ENCODE measurements around the gene ARL6IP6. TPM values are rescaled to one million over a fixed set of nuclear protein-coding genes. Genes with fewer than 3 reads are reported as not detected.

ARL6IP6 gene
- polyA plus RNA-seq, 1 of the 3 experiments (the other 2 are of a cell fraction): 25.8 TPM

- Histone ChIP-seq H2AFZ (ENCODE audit: low read depth) (no peak overlapping the region), H3K4me2 (peak overlapping the region; percentile 88), H3F3A (replicated peaks; ENCODE audit: insufficient read depth) (peaks cover 10% of the 10 kb centered on the region), H3K4me1 (ENCODE audit: control insufficient read depth in 1 of 2, insufficient read depth in 2 of 2, low read depth in 1 of 2, low read length in 1 of 2) (peaks cover 8 to 11% of the 10 kb centered on the region in 2 experiments; a peak in 3 of 4 replicates), H3K9me3 (no peaks in the 10 kb centered on the region), H3K27me3 (ENCODE audit: insufficient read depth) (no peaks in the 10 kb centered on the region), H3K9ac (peak overlapping the region; percentile 96; the same call in 1 of the 2 replicates), H3K36me3 (replicated peaks in 1 of 2; ENCODE audit: control insufficient read depth in 1 of 2, insufficient read depth in 2 of 2, low read length in 1 of 2) (peaks cover 43% of the 10 kb centered on the region in 2 experiments), H3K9me2 (no peaks in the 10 kb centered on the region), H4K20me1 (ENCODE audit: insufficient read depth) (peaks cover 42% of the 10 kb centered on the region), H3K27ac (ENCODE audit: low read depth in 2 of 2, low read length in 1 of 2) (peak overlapping the region in 1 of 2 experiments; percentile 95; a peak in 1 of 4 replicates), H3K79me2 (ENCODE audit: insufficient read depth) (peaks cover 87% of the 10 kb centered on the region), H3K4me3 (ENCODE audit: low read depth in 2 of 2, low read length in 1 of 2) (peak overlapping the region; percentile 97)
- ChIA-PET POLR2A (no interaction called here), CTCF (interaction anchor here (0.9 to 2.1 kb wide), 12 partner anchors 10 to 540 kb away, joined by 3 to 7 read pairs (median 5); partner anchors contain the start of gene STAM2)
- peak; percentile 37 for DNase-seq
- 4% methylated on average over 8 of the region's 8 CpGs for WGBS (ENCODE audit: low lambda C conversion rate)
- peak; percentile 73 for TF ChIP-seq CTCF (IDR thresholded peaks at IDR 0.05)
- TF ChIP-seq EP300 (IDR thresholded peaks at IDR 0.05; ENCODE audit: borderline replicate concordance in 1 of 2, low read depth in 1 of 2, low read length in 1 of 2): no peak
- TF ChIP-seq, protein P1, sequence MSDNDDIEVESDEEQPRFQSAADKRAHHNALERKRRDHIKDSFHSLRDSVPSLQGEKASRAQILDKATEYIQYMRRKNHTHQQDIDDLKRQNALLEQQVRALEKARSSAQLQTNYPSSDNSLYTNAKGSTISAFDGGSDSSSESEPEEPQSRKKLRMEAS (IDR thresholded peaks at IDR 0.05; ENCODE audit: low read depth): peak; percentile 36; the same call in 1 of the 2 replicates
- TF ChIP-seq, protein P2, sequence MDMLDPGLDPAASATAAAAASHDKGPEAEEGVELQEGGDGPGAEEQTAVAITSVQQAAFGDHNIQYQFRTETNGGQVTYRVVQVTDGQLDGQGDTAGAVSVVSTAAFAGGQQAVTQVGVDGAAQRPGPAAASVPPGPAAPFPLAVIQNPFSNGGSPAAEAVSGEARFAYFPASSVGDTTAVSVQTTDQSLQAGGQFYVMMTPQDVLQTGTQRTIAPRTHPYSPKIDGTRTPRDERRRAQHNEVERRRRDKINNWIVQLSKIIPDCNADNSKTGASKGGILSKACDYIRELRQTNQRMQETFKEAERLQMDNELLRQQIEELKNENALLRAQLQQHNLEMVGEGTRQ (IDR thresholded peaks at IDR 0.05; ENCODE audit: borderline replicate concordance, low read depth, low read length): no peak
- TF ChIP-seq MXI1 (IDR thresholded peaks at IDR 0.05; ENCODE audit: low read depth, low read length): 0 out of 2 replicates have a peak, but pooled peaks have one; percentile 18
Observed at GRCh38 chr2:152715854-152716428, 2.5 kb upstream of the ARL6IP6 start.

DNA sequence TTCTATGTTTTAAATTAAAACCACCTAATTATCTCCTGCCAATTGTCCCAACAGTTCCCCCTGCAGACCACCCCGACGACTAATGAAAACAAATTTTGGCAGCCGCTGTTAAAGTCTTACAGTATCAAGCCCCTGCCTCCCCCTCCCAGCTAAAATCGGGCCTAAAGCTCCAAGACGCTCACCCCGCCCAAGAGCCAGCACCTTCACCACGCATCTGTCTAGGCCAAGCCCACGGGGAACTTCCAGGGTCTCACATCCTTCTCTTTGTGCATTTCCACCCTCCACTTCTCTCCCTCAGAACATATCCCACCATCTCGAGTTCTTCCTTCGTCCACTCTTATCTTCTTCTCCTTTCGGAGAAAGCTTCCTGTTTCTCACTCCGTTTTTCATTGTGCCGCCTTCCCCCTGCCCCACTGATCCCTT is 1.6 kb upstream of the ARL6IP6 start:
- Histone ChIP-seq H3K4me1 (ENCODE audit: control insufficient read depth in 1 of 2, insufficient read depth in 2 of 2, low read depth in 1 of 2, low read length in 1 of 2) (peaks cover 8 to 11% of the 10 kb centered on the region in 2 experiments; a peak in 3 of 4 replicates), H3K4me2 (peak overlapping the region; percentile 88), H3K27me3 (ENCODE audit: insufficient read depth) (no peaks in the 10 kb centered on the region), H3F3A (replicated peaks; ENCODE audit: insufficient read depth) (peaks cover 4% of the 10 kb centered on the region), H3K9ac (peak overlapping the region; percentile 96), H3K4me3 (ENCODE audit: low read depth in 2 of 2, low read length in 1 of 2) (peak overlapping the region; percentile 97), H3K9me3 (no peaks in the 10 kb centered on the region), H3K9me2 (no peaks in the 10 kb centered on the region), H4K20me1 (ENCODE audit: insufficient read depth) (peaks cover 36% of the 10 kb centered on the region), H2AFZ (ENCODE audit: low read depth) (peak overlapping the region; percentile 86), H3K79me2 (ENCODE audit: insufficient read depth) (peaks cover 87% of the 10 kb centered on the region), H3K27ac (ENCODE audit: low read depth in 2 of 2, low read length in 1 of 2) (peak overlapping the region; percentile 90 to 95), H3K36me3 (replicated peaks in 1 of 2; ENCODE audit: control insufficient read depth in 1 of 2, insufficient read depth in 2 of 2, low read length in 1 of 2) (peaks cover 36 to 45% of the 10 kb centered on the region in 2 experiments)
- ChIA-PET CTCF (interaction anchor here (0.9 to 2.5 kb wide), 9 partner anchors 9 to 541 kb away, joined by 3 to 9 read pairs (median 5); partner anchors contain the start of gene STAM2), POLR2A (interaction anchor here (0.6 to 0.7 kb wide), 3 partner anchors 357 to 841 kb away, joined by 3 to 4 read pairs (median 3); partner anchors contain the start of gene STAM2)
- WGBS (ENCODE audit: low lambda C conversion rate): 0% methylated on average over 13 of the region's 13 CpGs
- TF ChIP-seq JUND (IDR thresholded peaks at IDR 0.05) (no peak), MXI1 (IDR thresholded peaks at IDR 0.05; ENCODE audit: low read depth, low read length) (no peak), EP300 (IDR thresholded peaks at IDR 0.05; ENCODE audit: borderline replicate concordance in 1 of 2, low read depth in 1 of 2, low read length in 1 of 2) (no peak), TAF1 (IDR thresholded peaks at IDR 0.05; ENCODE audit: borderline replicate concordance, low read depth, low read length) (no peak), TCF12 (IDR thresholded peaks at IDR 0.05) (no peak), FOXJ3 (CRISPR knock-in tag; IDR thresholded peaks at IDR 0.05) (no peak), EZH2phosphoT487 (IDR thresholded peaks at IDR 0.05; ENCODE audit: borderline replicate concordance, low read depth) (no peak), FOSL2 (IDR thresholded peaks at IDR 0.05; ENCODE audit: borderline replicate concordance, low read depth) (no peak)
- TF ChIP-seq, protein P2 (IDR thresholded peaks at IDR 0.05; ENCODE audit: borderline replicate concordance, low read depth, low read length): no peak
- TF ChIP-seq, protein P3, sequence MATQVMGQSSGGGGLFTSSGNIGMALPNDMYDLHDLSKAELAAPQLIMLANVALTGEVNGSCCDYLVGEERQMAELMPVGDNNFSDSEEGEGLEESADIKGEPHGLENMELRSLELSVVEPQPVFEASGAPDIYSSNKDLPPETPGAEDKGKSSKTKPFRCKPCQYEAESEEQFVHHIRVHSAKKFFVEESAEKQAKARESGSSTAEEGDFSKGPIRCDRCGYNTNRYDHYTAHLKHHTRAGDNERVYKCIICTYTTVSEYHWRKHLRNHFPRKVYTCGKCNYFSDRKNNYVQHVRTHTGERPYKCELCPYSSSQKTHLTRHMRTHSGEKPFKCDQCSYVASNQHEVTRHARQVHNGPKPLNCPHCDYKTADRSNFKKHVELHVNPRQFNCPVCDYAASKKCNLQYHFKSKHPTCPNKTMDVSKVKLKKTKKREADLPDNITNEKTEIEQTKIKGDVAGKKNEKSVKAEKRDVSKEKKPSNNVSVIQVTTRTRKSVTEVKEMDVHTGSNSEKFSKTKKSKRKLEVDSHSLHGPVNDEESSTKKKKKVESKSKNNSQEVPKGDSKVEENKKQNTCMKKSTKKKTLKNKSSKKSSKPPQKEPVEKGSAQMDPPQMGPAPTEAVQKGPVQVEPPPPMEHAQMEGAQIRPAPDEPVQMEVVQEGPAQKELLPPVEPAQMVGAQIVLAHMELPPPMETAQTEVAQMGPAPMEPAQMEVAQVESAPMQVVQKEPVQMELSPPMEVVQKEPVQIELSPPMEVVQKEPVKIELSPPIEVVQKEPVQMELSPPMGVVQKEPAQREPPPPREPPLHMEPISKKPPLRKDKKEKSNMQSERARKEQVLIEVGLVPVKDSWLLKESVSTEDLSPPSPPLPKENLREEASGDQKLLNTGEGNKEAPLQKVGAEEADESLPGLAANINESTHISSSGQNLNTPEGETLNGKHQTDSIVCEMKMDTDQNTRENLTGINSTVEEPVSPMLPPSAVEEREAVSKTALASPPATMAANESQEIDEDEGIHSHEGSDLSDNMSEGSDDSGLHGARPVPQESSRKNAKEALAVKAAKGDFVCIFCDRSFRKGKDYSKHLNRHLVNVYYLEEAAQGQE (IDR thresholded peaks at IDR 0.05; ENCODE audit: low read depth, low read length): no peak
- peak; percentile 11 for DNase-seq
